GM12864 (cell line): ENCODE results near the gene DLGAP1.

Experiments
- DNase-seq: peaks from one replicate; pipeline ENCODE4 v3.0.0-alpha.2; 2011; ENCODE audit warnings: low read depth
- H3K4me3 ChIP-seq: 2 replicates; pipeline ENCODE4 v1.5.1; 2011; ENCODE audit warnings: mild to moderate bottlenecking, low read depth, low read length, control low read depth
- TF ChIP-seq, protein P1 (sequence below): IDR thresholded peaks from 2 replicates; pipeline ENCODE4 v1.5.1; 2011; ENCODE audit warnings: low read depth, mild to moderate bottlenecking, moderate library complexity, low read length, control low read depth, inconsistent platforms; ENCODE audit errors: missing control alignments

The DLGAP1 gene

DNA sequence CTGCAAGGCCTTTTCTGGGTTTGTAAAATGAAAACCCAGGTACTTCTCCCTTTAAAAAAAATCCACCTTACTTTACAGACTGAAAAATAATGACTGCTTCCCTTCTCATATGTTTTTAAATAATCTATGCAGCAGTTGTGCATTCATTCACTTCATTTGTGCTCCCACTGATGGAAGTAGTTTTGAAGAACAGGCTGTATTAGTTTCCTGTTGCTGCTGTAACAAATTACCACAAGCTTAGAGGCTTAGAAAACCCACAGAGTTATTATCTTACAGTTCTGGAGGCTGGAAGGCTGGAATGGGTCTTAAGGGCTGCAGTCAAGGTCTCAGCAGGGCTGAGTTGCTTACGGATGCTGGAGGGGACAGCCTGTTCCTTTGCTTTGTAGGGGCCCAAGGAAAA is 670.2 kb downstream of the DLGAP1 start:
- DNase-seq, result no peak
- TF ChIP-seq, protein P1, sequence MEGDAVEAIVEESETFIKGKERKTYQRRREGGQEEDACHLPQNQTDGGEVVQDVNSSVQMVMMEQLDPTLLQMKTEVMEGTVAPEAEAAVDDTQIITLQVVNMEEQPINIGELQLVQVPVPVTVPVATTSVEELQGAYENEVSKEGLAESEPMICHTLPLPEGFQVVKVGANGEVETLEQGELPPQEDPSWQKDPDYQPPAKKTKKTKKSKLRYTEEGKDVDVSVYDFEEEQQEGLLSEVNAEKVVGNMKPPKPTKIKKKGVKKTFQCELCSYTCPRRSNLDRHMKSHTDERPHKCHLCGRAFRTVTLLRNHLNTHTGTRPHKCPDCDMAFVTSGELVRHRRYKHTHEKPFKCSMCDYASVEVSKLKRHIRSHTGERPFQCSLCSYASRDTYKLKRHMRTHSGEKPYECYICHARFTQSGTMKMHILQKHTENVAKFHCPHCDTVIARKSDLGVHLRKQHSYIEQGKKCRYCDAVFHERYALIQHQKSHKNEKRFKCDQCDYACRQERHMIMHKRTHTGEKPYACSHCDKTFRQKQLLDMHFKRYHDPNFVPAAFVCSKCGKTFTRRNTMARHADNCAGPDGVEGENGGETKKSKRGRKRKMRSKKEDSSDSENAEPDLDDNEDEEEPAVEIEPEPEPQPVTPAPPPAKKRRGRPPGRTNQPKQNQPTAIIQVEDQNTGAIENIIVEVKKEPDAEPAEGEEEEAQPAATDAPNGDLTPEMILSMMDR, result no peak
- H3K4me3 ChIP-seq, result no peak overlapping the region

DNA sequence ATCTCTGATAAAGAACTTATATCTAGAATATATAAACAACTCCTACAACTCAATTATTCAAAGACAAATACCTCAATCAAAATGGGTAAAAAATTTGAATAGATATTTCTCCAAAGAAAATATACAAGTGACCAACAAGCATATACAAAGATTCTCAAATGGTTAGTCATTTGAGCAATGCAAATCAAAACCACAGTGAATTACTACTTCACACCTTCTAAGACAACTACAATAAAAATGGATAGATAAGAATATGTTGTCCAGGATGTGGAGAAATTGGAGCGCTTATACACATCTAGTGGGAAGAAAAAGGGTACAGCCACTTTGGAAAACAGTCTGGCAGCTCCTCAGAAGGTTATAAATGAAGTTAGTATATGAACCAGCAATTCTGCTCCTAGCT is 672.2 kb downstream of the DLGAP1 start:
- no peak overlapping the region for H3K4me3 ChIP-seq
- TF ChIP-seq, protein P1, result no peak
- DNase-seq, result no peak

DNA sequence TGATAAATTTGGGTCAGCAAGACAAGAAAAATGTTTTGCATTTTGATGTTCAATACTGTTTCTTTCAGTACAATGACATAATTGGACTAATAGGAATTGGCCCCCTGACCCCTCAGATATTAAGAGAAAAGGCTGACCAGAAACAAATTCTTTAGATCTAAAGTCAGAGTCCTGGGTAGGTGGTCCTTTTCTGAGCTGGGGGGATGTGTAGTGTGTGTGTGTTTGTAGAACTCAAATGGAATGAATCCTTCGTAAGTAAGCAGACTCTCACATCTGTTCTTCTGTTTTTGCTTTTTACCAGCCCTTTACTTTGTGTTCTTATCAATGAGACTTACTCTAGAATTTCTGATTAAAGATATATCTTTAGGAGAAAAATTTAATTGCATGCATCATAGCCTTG is 677.4 kb downstream of the DLGAP1 start:
- TF ChIP-seq, protein P1, result no peak
- no peak for DNase-seq
- H3K4me3 ChIP-seq, result no peak overlapping the region

DNA sequence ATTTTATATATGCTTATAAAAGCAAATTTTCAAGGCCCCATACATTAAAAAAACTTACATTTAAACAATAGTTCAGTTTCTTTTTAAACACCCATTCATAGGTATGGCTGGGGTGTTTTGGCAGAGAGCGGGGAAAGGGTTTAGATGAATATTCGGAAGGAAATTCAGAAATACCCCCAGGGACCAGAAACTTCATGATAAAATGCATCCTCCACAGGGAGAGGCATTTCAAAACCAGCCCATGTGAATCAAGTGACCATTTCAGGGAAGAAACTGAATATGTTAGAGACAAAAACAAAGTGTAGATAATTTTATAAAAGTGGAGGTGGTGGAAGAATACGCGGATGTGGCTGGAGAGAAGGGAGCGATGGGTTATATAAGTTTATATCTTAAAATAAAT is 678.0 kb downstream of the DLGAP1 start:
- no peak overlapping the region for H3K4me3 ChIP-seq
- DNase-seq, result no peak
- TF ChIP-seq, protein P1, result no peak

DNA sequence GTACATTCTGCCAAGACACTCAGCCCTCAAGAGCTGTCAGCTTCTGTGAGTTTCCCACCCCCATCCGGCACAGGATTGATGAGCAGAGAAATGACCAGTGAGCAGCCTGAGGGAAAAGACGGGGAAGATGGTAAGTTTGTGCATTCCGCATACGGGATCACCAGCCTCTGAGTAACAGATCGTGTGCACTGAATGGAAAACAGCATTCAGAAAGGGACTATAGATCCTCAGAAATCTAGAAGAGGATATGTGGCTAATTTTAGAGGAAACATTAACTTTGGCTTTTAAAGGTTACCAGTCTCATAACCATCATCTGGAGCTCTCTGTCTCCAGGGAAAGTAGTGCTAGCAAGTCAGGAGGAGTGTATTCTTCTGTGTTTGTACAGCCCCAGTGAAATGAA is 679.1 kb downstream of the DLGAP1 start:
- no peak overlapping the region for H3K4me3 ChIP-seq
- TF ChIP-seq, protein P1, result no peak

DNA sequence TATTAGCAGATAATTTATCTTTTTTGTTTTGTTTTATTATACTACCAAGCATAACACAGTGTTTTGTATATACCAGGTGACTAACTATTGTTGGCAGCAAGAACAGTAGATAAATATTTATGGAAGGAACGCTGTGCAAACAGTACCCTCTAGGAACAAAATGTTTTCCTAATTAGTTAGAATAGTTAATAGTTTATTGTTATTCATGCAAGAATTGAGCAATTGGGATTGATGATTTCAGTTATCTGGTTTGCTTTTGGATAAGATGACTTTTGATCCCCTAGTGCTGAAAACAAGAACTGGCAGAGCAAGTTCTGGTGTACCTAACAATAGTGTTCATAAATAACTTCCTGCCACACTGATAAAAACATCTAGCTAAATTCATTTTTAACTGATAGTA is 681.8 kb downstream of the DLGAP1 start:
- DNase-seq, result no peak
- no peak overlapping the region for H3K4me3 ChIP-seq
- TF ChIP-seq, protein P1, result no peak

More for the DNA sequence above, 679.1 kb downstream of the DLGAP1 start:
- no peak for DNase-seq

DNA sequence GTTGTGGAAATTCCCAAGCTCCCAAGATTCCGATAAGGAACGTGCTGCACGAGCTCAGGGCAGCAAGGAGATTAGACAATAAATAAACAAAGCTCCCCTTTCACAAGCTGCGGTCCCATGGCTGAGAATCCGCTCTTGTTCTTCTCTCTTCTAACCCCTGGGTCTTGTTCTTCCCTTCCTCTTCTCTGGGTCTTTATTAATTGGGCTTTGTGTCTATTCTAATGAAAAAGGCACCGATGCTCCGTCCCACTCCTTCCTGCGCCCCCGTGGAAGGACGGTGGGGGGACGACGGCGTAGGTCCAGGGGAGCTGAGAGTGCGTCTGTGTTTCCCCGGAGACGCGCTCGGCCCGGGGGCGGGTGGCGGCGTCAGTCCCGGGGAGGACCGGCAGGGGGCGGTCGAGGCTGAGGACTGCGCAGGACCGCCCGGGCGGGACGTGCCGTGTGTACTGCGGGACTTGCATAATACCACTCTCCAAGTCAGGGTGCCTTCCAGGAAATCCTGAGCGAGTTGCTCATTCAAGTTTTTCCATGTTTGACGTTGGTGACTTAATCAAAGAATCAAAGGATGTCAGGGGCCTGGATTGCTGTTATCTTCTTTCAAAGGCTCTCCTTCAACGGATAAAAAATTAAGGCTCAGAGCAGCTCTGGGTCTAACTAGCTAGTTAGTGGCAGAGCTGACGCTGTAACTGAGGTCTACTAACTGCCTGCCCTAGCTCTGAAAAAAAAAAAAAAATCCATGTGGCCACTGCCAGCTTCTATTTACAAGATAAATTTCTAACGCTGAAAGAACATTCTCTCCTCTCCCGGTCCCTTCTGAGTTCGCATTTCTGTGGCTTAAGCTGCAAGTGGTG is 683.8 kb downstream of the DLGAP1 start:
- TF ChIP-seq, protein P1, result peak; percentile 88
- peak; percentile 8 for DNase-seq
- no peak overlapping the region for H3K4me3 ChIP-seq
